Measurements from ENCODE around the gene FOSB. TPM values are rescaled to one million over a fixed set of nuclear protein-coding genes. Genes with fewer than 3 reads are reported as not detected.

Gene FOSB
- total RNA-seq, 1 experiment from 2014 or later, result 1.7 TPM

- no peak overlapping the region for H3K27ac Mint-ChIP-seq
- TF ChIP-seq CTCF (conservative IDR thresholded peaks at IDR 0.05), result no peak
Observed at GRCh38 chr19:45420356-45420755, 47.4 kb upstream of the FOSB start.

More at GRCh38 chr19:45420356-45420755, 47.4 kb upstream of the FOSB start:
- no peaks in the 10 kb centered on the region for H3K27me3 ChIP-seq (ENCODE audit: insufficient read depth, low read length)
- H2BK15ac ChIP-seq (ENCODE audit: low read depth, low read length), result no peak overlapping the region
- no peak for DNase-seq
- H3T11ph ChIP-seq (ENCODE audit: low read length), result no peak overlapping the region
- no peak overlapping the region for H2AFZ ChIP-seq (ENCODE audit: low read length)
- H2BK5ac ChIP-seq (ENCODE audit: insufficient read length, low read length), result no peak overlapping the region
- no peak overlapping the region for H3K23ac ChIP-seq (ENCODE audit: insufficient read length, low read depth, low read length)
- H3K23me2 ChIP-seq (ENCODE audit: insufficient read length, low read depth, low read length, poor library complexity, severe bottlenecking), result peaks cover 10% of the 10 kb centered on the region
- no peak overlapping the region for H3K27ac ChIP-seq (ENCODE audit: insufficient read length, low read depth, low read length)
- H3K9ac ChIP-seq (ENCODE audit: extremely low read depth, insufficient read length, low read length), result no peak overlapping the region
- no peaks in the 10 kb centered on the region for H3K79me1 ChIP-seq (ENCODE audit: insufficient read depth, low read depth, low read length, poor library complexity, severe bottlenecking)
- Mint-ChIP-seq H3K27me3 (ENCODE audit: low read depth) (no peaks in the 10 kb centered on the region), H3K36me3 (ENCODE audit: insufficient read depth in 1 of 3, low read depth in 3 of 3) (peaks cover 18 to 46% (median 45%) of the 10 kb centered on the region in 3 experiments), H3K4me1 (peaks cover 23 to 26% of the 10 kb centered on the region in 2 experiments), H3K9me3 (no peaks in the 10 kb centered on the region; a peak in 1 of 5 replicates), H3K4me3 (no peak overlapping the region; a peak in 1 of 5 replicates)
- H4K8ac ChIP-seq (replicated peaks; ENCODE audit: insufficient read length, low read depth, low read length), result no peak overlapping the region
- no peak overlapping the region for H3K18ac ChIP-seq (ENCODE audit: insufficient read length, low read depth, low read length)
- no peak overlapping the region for H2BK120ac ChIP-seq (ENCODE audit: low read depth, low read length, poor library complexity, severe bottlenecking)
- no peak overlapping the region for H3K4ac ChIP-seq (ENCODE audit: low read depth, low read length)
- H2AK5ac ChIP-seq (ENCODE audit: insufficient read length, low read length), result no peak overlapping the region
- H3K79me2 ChIP-seq (ENCODE audit: insufficient read depth, low read length), result no peaks in the 10 kb centered on the region
- no peak overlapping the region for H2BK12ac ChIP-seq (ENCODE audit: insufficient read length, low read depth, low read length)
- H2BK20ac ChIP-seq (ENCODE audit: low read depth, low read length, poor library complexity, severe bottlenecking), result no peak overlapping the region
- no peak overlapping the region for H3K4me2 ChIP-seq (ENCODE audit: insufficient read depth, insufficient read length, low read length)
- H4K91ac ChIP-seq (ENCODE audit: insufficient read length, low read depth, low read length), result no peak overlapping the region
- no peak overlapping the region for H4K5ac ChIP-seq (ENCODE audit: insufficient read length, low read depth, low read length)
- no peaks in the 10 kb centered on the region for H4K20me1 ChIP-seq (ENCODE audit: control insufficient read depth, insufficient read depth, insufficient read length)
- no peaks in the 10 kb centered on the region for H3K9me3 ChIP-seq (ENCODE audit: control insufficient read depth, low read depth, low read length)
- H3K56ac ChIP-seq (ENCODE audit: insufficient read length, low read depth, low read length), result no peak overlapping the region
- peaks cover 2% of the 10 kb centered on the region; the same call in 1 of the 2 replicates for H3K4me1 ChIP-seq (ENCODE audit: insufficient read depth, low read length)
- H3K14ac ChIP-seq (ENCODE audit: insufficient read depth, low read length), result no peak overlapping the region
- no CpG with 5 or more reads among the region's 10 CpGs for WGBS (ENCODE audit: extremely low coverage, insufficient read length, low lambda C conversion rate)

Measured in H9 (cell line).